NCI-H524 treated with DMSO at 0.1 percent for 48 hours (cell line): Measurements from ENCODE around the gene TIMM17A.
"Not testable (repeated sequence)": the region's sequence is repeated elsewhere in the genome, so short reads cannot be mapped to it uniquely, and the experiment has no call there.

Experiments used
- DNase-seq: peaks from one replicate; lab custom pipeline; 2025; lab: John Stamatoyannopoulos, UW

Gene TIMM17A

GRCh38 chr1:202016022-202016810 is 60.9 kb downstream of the TIMM17A start:
- no peak for DNase-seq

- DNase-seq = no peak
Measured at GRCh38 chr1:202016811-202017748, 61.8 kb downstream of the TIMM17A start.

GRCh38 chr1:202017749-202018467 is 62.6 kb downstream of the TIMM17A start:
- no peak for DNase-seq

- DNase-seq = no peak
Measured at GRCh38 chr1:202018468-202019234, 63.3 kb downstream of the TIMM17A start.

DNA sequence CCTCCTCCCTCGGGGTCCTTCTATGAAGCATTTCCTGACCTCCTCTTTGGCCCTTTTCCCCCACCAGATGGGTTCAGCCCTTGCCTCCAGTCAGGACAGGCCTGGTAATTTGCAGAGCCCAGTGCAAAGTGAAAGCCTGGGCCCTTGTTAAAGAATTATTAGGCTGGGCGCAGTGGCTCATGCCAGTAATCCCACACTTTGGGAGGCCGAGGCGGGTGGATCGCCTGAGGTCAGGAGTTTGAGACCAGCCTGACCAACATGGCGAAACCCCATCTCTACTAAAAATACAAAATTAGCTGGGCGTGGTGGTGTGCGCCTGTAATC is 63.9 kb downstream of the TIMM17A start:
- DNase-seq = not testable (repeated sequence)
